Lung (tissue), 12 donors: ENCODE results near the gene INKA2. TPM values are rescaled to one million over a fixed set of nuclear protein-coding genes. Genes with fewer than 3 reads are reported as not detected.

Experiments used
- ATAC-seq: fragments of 200-7000 bp; cut with Tn5 transposase; one replicate; pipeline ENCODE4 v1.9.1; 2020; ENCODE audit warnings: moderate number of reproducible peaks; ENCODE audit not compliant: insufficient read depth, low FRiP score
- DNase-seq, 3 donors: peaks; one replicate each; pipeline ENCODE4 v3.0.0-alpha.2; 2013 to 2017
- H3K27ac ChIP-seq, 2 donors: one replicate each; pipeline ENCODE4 v1.5.1; 2013; ENCODE audit warnings: mild to moderate bottlenecking in 2 of 2, moderate library complexity in 2 of 2, control low read depth in 1 of 2, inconsistent platforms in 1 of 2, low read depth in 1 of 2, low read length in 1 of 2
- H3K27me3 ChIP-seq, 3 donors: one replicate each; pipeline ENCODE4 v1.5.1; 2013; ENCODE audit warnings: low read length in 2 of 3; ENCODE audit not compliant: control insufficient read depth in 3 of 3, insufficient read depth in 3 of 3
- H3K36me3 ChIP-seq, 4 donors: one replicate each; pipeline ENCODE4 v1.5.1; 2013; ENCODE audit warnings: low read length in 4 of 4, mild to moderate bottlenecking in 1 of 4, moderate library complexity in 1 of 4; ENCODE audit not compliant: control insufficient read depth in 4 of 4, insufficient read depth in 4 of 4
- H3K4me1 ChIP-seq, 5 donors: one replicate each; pipeline ENCODE4 v1.5.1; 2013; ENCODE audit warnings: low read length in 5 of 5, mild to moderate bottlenecking in 2 of 5, moderate library complexity in 1 of 5; ENCODE audit not compliant: control insufficient read depth in 5 of 5, insufficient read depth in 5 of 5
- H3K4me3 ChIP-seq: one replicate; pipeline ENCODE4 v1.5.1; 2013; ENCODE audit warnings: mild to moderate bottlenecking, control low read depth, moderate library complexity
- H3K9ac ChIP-seq, 2 donors: one replicate each; pipeline ENCODE4 v1.5.1; 2013; ENCODE audit warnings: low read length in 2 of 2, control low read depth in 1 of 2; ENCODE audit not compliant: insufficient read depth in 1 of 2
- H3K9me3 ChIP-seq, 4 donors: one replicate each; pipeline ENCODE4 v1.5.1; 2013; ENCODE audit warnings: low read length in 3 of 4, mild to moderate bottlenecking in 1 of 4, moderate library complexity in 1 of 4; ENCODE audit not compliant: control insufficient read depth in 4 of 4, insufficient read depth in 3 of 4
- CTCF ChIP-seq: IDR thresholded peaks from 2 replicates; pipeline ENCODE4 v1.5.1; 2012; ENCODE audit warnings: mild to moderate bottlenecking; ENCODE audit errors: control extremely low read depth, extremely low read depth
- WGBS, 2 donors: extraction: QIAGEN DNeasy Blood & Tissue Kit; methylation state at CpG; one replicate each; pipeline ENCODE4 v1.1.7; 2013; 5-methylcytosine and 5-hydroxymethylcytosine counted together
- polyA plus RNA-seq, 2 donors: library from polyadenylated mRNA; stranded (reverse); fragments of 200-250 nt; gene quantifications; one replicate each; pipeline ENCODE4 v1.2.1, GENCODE V29; 2013
- total RNA-seq, 2 donors: library from RNA; depleted of rRNA in 1 of 2; stranded (reverse); fragments of >200 nt in 1 of 2; gene quantifications; one replicate each; pipeline ENCODE4 v1.2.1, GENCODE V29; 2014 to 2021
- donor health status: control.
- donor health status: control.
- donor health status: Bipolar disorder and iron deficiency.
- donor health status: healthy.
- donor health status: DM: yes; HTN: yes; CAD: no.

Gene INKA2
- total and polyA plus RNA-seq, 4 donors: 2.3 to 12.5 (median 4.4) TPM

- ATAC-seq: no peak
- H3K9ac ChIP-seq: no peak overlapping the region
- DNase-seq: no peak
- H3K27me3 ChIP-seq: no peaks in the 10 kb centered on the region
- H3K36me3 ChIP-seq: peaks cover 0 to 8% (median 0%) of the 10 kb centered on the region in 4 donors
- TF ChIP-seq CTCF: no peak
- H3K4me3 ChIP-seq: no peak overlapping the region
- no peak overlapping the region for H3K27ac ChIP-seq
- WGBS, 2 donors: 86 to 87% methylated on average over 7 of the region's 7 CpGs
- H3K4me1 ChIP-seq: peaks cover 3 to 26% (median 16%) of the 10 kb centered on the region in 5 donors
- no peaks in the 10 kb centered on the region for H3K9me3 ChIP-seq
Observed at GRCh38 chr1:111723091-111723806, 15.9 kb downstream of the INKA2 start.

GRCh38 chr1:111720977-111721786 is 18.0 kb downstream of the INKA2 start:
- no peak overlapping the region for H3K9ac ChIP-seq
- peaks cover 0 to 1% (median 0%) of the 10 kb centered on the region in 4 donors for H3K36me3 ChIP-seq
- TF ChIP-seq CTCF: no peak
- no peaks in the 10 kb centered on the region for H3K9me3 ChIP-seq
- no peaks in the 10 kb centered on the region for H3K27me3 ChIP-seq
- peak overlapping the region; percentile 67 to 69 for H3K27ac ChIP-seq
- H3K4me3 ChIP-seq: no peak overlapping the region
- H3K4me1 ChIP-seq: peaks cover 3 to 26% (median 17%) of the 10 kb centered on the region in 5 donors
- no peak for ATAC-seq
- DNase-seq: peak in 2 of 3 donors; percentile 74 to 78
- WGBS, 2 donors: 62 to 66% methylated on average over 10 of the region's 10 CpGs

- no peak for DNase-seq
- peak; percentile 42 for ATAC-seq
- Histone ChIP-seq H3K9me3 (no peaks in the 10 kb centered on the region), H3K4me3 (no peak overlapping the region), H3K27ac (peak overlapping the region; percentile 67 to 69), H3K4me1 (peaks cover 3 to 26% (median 19%) of the 10 kb centered on the region in 5 donors), H3K9ac (no peak overlapping the region), H3K36me3 (no peaks in the 10 kb centered on the region), H3K27me3 (no peaks in the 10 kb centered on the region)
- WGBS, 2 donors: 54 to 56% methylated on average over 7 of the region's 7 CpGs
- TF ChIP-seq CTCF: no peak
Observed at GRCh38 chr1:111720274-111720976, 18.8 kb downstream of the INKA2 start.
